BLaER1 treated with 17β-estradiol and CSF1 and Interleukin-3, amounts not matched to agents 10 nM and 100 nM (cell line): ENCODE results near the gene GBX1.

Experiments used
- H3K27ac ChIP-seq, 11 experiments: shearing (Covaris generic); formaldehyde crosslinking; 2 replicates each; pipeline ENCODE4 v1.8.1; 2022
- H3K27me3 ChIP-seq, 11 experiments: shearing (Covaris generic); formaldehyde crosslinking; 2 replicates each; pipeline ENCODE4 v1.8.1; 2022
- H3K36me3 ChIP-seq, 11 experiments: shearing (Covaris generic); formaldehyde crosslinking; 2 replicates each; pipeline ENCODE4 v1.8.1; 2022
- H3K4me1 ChIP-seq, 10 experiments: shearing (Covaris generic); formaldehyde crosslinking; 2 replicates each; pipeline ENCODE4 v1.8.1; 2022
- H3K4me2 ChIP-seq, 11 experiments: shearing (Covaris generic); formaldehyde crosslinking; 2 replicates each; pipeline ENCODE4 v1.8.1; 2022
- H3K4me3 ChIP-seq, 10 experiments: shearing (Covaris generic); formaldehyde crosslinking; 2 replicates each; pipeline ENCODE4 v1.8.1; 2022
- H3K9ac ChIP-seq, 11 experiments: shearing (Covaris generic); formaldehyde crosslinking; 2 replicates each; pipeline ENCODE4 v1.8.1; 2022
- H3K9me3 ChIP-seq, 11 experiments: shearing (Covaris generic); formaldehyde crosslinking; replicated peaks in 1 of 11; 2 replicates each; pipeline ENCODE4 v1.8.1; 2022
- H4K20me1 ChIP-seq, 11 experiments: shearing (Covaris generic); formaldehyde crosslinking; 2 replicates each; pipeline ENCODE4 v1.8.1; 2022
- Cebpa-rat ChIP-seq, 11 experiments: shearing (Covaris generic); IDR thresholded peaks; 2 replicates each; pipeline ENCODE4 v1.8.1; 2022

The GBX1 gene

DNA sequence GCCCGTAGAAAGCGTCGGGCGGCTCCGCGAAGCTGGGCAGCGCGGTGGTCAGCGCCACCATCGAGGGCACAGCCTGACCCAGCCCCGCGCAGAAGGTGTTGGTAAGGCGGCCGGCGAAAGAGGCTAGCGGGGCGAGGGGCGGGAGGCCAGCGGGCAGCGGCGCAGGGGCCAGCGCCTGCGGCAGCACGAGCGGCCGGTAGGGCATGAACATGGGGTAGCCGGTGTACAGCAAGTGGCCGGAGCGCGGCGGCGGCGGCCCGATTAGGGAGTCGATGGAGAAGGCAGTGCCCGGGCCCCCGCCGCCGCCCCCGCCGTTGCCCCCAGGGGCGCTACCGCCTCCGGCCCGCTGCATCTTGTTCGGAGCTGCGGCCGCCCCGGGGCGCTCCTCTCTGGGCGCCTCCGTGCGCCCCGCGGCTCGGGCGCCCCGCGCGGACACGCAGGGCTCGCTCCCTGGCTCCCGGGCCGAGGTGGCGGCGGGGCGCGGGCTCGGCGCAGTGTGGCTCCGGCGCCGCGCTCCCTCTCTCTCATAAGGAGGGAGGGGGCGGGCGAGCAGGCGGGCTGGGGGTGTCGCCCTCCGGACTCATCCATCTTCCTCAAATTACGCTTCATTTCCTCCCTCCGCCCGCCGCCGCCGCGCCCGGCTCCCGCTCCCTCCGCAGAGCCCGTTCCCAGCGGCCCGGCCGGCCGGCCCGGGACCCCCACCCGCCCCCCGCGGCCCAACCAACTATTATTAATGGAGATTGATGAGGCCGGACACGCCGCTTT, at the start of gene GBX1:
TSS of gene GBX1 (minus strand) at position 498 of the 765 bp plus-strand sequence. CDS start at position 352, 146 bp downstream.
- peaks cover 5 to 17% (median 12%) of the 10 kb centered on the region in 10 experiments; a peak in 15 of 20 replicates for H3K4me1 ChIP-seq
- H3K9ac ChIP-seq: no peak within 1 kb of the TSS
- H3K9me3 ChIP-seq: peaks cover 0 to 4% (median 0%) of the 10 kb centered on the region in 11 experiments; a peak in 2 of 22 replicates
- no peak for TF ChIP-seq Cebpa-rat (IDR thresholded peaks at IDR 0.05)
- peak within 1 kb of the TSS; percentile 52 to 83 (median 65) for H3K4me2 ChIP-seq
- no peak within 1 kb of the TSS for H3K27ac ChIP-seq
- H3K27me3 ChIP-seq: peaks cover 79 to 98% (median 95%) of the 10 kb centered on the region in 11 experiments
- H3K36me3 ChIP-seq: no peaks in the 10 kb centered on the region
- H4K20me1 ChIP-seq: peaks cover 0 to 29% (median 18%) of the 10 kb centered on the region in 11 experiments; a peak in 11 of 22 replicates
- H3K4me3 ChIP-seq: peak within 1 kb of the TSS; percentile 38 to 61 (median 46); a peak in 19 of 20 replicates

DNA sequence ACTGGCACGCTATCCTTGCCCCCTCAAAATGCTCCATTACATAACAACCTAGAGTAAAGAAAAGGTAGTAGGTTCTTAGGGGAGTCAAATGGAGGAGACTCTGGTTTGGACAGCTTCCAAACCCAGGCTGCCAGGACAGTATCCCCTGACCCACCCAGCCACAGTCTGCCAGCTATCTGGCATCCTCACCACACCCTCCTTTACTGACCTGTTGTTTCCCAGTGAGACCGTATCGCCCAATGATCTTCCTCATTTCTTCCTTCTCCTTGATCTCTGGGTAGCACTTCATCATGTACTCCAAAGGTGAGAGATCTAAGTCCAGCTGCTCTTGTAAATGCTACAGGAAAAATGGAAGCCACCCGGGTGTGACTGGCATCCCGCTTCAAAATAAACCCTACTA, 47.9 kb upstream of the GBX1 start:
- Histone ChIP-seq H3K4me1 (no peaks in the 10 kb centered on the region), H3K9me3 (no peaks in the 10 kb centered on the region), H3K4me2 (no peak overlapping the region), H3K27ac (no peak overlapping the region), H3K4me3 (no peak overlapping the region), H3K36me3 (peaks cover 81 to 97% (median 89%) of the 10 kb centered on the region in 11 experiments), H3K27me3 (no peaks in the 10 kb centered on the region), H3K9ac (no peak overlapping the region), H4K20me1 (peaks cover 0 to 98% (median 73%) of the 10 kb centered on the region in 11 experiments; a peak in 17 of 22 replicates)
- TF ChIP-seq Cebpa-rat (IDR thresholded peaks at IDR 0.05): no peak

DNA sequence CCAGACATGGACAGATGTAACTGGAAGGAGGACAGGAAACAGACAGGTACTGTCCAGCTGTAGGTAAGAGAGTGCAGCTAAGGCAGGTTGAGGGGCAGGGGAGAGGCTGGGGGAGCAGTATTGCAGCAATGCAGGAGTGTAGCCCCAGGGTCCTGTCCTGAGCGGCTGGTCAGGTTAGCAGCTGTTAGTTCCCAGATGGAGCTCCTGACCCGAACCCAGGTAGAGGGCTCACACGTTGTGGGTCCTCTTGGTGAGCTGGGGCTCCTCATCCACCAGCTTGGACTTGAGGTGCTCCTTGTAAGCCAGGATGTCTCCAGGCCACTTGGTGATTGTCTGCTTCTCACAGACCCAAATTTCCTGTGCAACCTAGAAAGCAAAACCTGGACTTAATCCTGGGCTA, 46.3 kb upstream of the GBX1 start:
- Histone ChIP-seq H3K27ac (no peak overlapping the region), H3K36me3 (peaks cover 66 to 81% (median 74%) of the 10 kb centered on the region in 11 experiments)
- no peak for TF ChIP-seq Cebpa-rat (IDR thresholded peaks at IDR 0.05)

DNA sequence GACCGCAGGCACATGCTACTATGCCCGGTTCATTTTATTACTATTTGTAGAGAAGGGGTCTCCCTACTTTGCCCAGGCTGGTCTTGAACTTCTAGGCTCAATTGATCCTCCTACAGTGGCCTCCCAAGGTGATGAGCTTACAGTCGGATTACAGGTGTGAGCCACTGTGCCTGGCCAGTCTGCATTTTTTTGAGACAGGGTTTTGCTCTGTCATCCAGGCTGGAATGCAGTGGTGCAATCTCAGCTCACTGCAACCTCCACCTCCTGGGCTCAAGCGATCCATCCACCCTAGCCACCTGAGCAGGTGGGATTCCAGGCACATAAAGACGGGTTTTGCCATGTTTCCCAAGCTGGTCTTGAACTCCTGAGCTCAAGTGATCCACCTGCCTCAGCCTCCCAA, 45.1 kb upstream of the GBX1 start:
- Histone ChIP-seq H4K20me1 (peaks cover 0 to 84% (median 57%) of the 10 kb centered on the region in 11 experiments; a peak in 17 of 22 replicates), H3K36me3 (peaks cover 54 to 69% (median 62%) of the 10 kb centered on the region in 11 experiments)

More for the DNA sequence above, 46.3 kb upstream of the GBX1 start:
- Histone ChIP-seq H4K20me1 (peaks cover 0 to 93% (median 65%) of the 10 kb centered on the region in 11 experiments; a peak in 17 of 22 replicates), H3K9ac (no peak overlapping the region), H3K9me3 (no peaks in the 10 kb centered on the region), H3K4me3 (no peak overlapping the region), H3K27me3 (no peaks in the 10 kb centered on the region), H3K4me1 (no peaks in the 10 kb centered on the region), H3K4me2 (no peak overlapping the region)

DNA sequence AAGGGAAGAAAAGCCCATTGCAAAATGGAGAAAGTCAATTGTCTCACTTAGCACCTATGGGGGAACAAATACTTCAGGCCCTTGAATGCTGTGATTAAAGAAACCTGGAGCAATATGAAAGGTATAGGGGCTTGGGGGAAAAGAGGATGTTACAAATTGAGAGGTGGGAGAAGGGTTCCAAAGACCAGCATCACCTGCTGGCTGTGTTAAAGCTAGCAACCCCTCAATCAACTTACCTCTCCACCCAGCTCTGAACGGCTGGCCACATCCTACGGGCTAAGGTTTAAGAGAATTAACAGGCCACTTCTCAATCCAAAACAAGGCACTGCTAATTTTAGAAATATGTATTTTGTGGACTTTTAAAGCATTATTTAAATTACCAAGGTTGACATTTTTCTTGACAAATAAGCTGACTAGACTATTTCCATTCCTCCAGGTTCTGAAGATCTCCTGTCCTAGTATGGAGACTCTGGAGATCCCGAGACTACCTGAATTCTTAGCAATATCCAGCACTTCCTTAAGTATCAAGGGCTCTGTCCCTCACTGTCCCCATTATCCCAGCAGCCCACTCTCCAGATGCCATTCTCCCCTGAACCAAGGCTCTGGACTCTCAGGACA, 43.8 kb upstream of the GBX1 start:
- H3K9me3 ChIP-seq: no peaks in the 10 kb centered on the region
- peaks cover 0 to 20% (median 16%) of the 10 kb centered on the region in 10 experiments; a peak in 16 of 20 replicates for H3K4me1 ChIP-seq
- peaks cover 0 to 5% (median 0%) of the 10 kb centered on the region in 11 experiments; a peak in 2 of 22 replicates for H3K27me3 ChIP-seq
- TF ChIP-seq Cebpa-rat (IDR thresholded peaks at IDR 0.05): no peak
- H3K36me3 ChIP-seq: peaks cover 40 to 56% (median 48%) of the 10 kb centered on the region in 11 experiments
- H3K9ac ChIP-seq: no peak overlapping the region
- H3K4me3 ChIP-seq: no peak overlapping the region
- H4K20me1 ChIP-seq: peaks cover 0 to 83% (median 47%) of the 10 kb centered on the region in 11 experiments; a peak in 17 of 22 replicates
- H3K4me2 ChIP-seq: no peak overlapping the region
- no peak overlapping the region for H3K27ac ChIP-seq

More for the DNA sequence above, 45.1 kb upstream of the GBX1 start:
- H3K9me3 ChIP-seq: no peaks in the 10 kb centered on the region
- TF ChIP-seq Cebpa-rat (IDR thresholded peaks at IDR 0.05): no peak
- no peak overlapping the region for H3K27ac ChIP-seq
- no peak overlapping the region for H3K4me2 ChIP-seq
- peaks cover 0 to 7% (median 5%) of the 10 kb centered on the region in 10 experiments; a peak in 16 of 20 replicates for H3K4me1 ChIP-seq
- H3K27me3 ChIP-seq: no peaks in the 10 kb centered on the region
- no peak overlapping the region for H3K4me3 ChIP-seq
- H3K9ac ChIP-seq: no peak overlapping the region

DNA sequence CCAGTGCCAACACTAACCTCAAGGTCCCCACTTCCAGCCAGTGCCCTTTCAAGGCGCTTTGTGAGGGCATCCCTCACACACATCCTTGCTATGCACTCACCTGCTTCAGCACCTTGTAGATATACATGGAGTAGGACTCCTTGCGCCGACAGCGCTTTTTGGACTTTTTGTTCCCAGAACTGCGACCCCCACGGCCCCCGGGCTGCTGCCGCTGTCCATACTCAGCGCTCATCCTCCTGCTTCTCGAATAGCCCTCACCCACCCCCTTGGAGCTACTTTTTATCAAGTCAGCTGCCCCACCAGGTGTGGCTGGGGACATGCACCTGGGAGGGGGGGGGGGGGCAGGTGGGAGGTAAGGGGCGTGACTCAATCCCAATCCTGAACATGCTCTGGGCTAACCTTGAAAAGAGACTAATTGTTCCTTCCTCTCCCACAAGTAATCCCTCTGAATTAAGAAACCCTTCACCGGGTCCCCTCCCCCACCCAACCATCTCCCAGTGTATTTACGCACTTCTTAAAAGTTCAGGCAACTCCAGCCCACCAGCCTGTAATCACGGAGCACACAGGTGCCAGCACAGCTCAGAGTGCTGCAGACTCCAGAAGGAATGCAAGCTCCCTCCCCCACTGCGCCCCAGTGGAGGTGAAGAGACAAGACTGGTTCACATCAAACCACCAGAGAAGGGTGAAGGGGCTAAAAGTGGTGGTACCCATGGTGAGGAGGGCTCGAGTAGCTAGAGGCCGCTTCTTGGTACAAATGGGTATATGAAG, 42.8 kb upstream of the GBX1 start, which contains the start of gene H2BK1:
TSS of gene H2BK1 (minus strand) at position 402 of the 768 bp plus-strand sequence. CDS start at position 232, 170 bp downstream.
- Histone ChIP-seq H3K4me3 (no peak within 1 kb of the TSS), H3K4me2 (no peak within 1 kb of the TSS), H3K4me1 (peaks cover 0 to 24% (median 18%) of the 10 kb centered on the region in 10 experiments; a peak in 16 of 20 replicates), H3K27me3 (peaks cover 0 to 14% (median 4%) of the 10 kb centered on the region in 11 experiments; a peak in 9 of 22 replicates), H4K20me1 (peaks cover 0 to 77% (median 43%) of the 10 kb centered on the region in 11 experiments; a peak in 17 of 22 replicates), H3K27ac (no peak within 1 kb of the TSS), H3K36me3 (peaks cover 30 to 46% (median 38%) of the 10 kb centered on the region in 11 experiments), H3K9me3 (no peaks in the 10 kb centered on the region), H3K9ac (no peak within 1 kb of the TSS)
- TF ChIP-seq Cebpa-rat (IDR thresholded peaks at IDR 0.05): no peak

DNA sequence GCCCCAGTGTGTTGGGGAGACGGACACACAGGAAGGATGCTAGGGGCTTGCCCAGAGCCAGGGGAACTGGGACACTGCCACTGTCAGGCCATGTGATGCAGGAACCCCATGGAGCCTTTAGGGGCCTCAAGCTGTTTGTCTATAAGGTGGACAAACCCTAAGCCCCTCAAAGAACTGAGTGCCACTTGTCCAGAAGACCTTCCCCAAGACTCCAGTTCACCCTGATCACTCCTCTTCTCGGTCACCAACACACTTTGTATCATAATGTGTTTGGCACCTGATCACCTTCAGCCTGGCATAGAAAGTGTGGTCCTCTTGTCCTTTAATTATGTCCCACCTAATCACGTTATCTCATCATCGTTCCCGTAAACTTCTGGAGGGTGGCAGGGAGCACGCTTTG, 42.1 kb upstream of the GBX1 start:
- Histone ChIP-seq H3K9me3 (no peaks in the 10 kb centered on the region), H3K9ac (no peak overlapping the region), H3K4me3 (no peak overlapping the region), H3K4me2 (no peak overlapping the region), H3K27ac (no peak overlapping the region), H4K20me1 (peaks cover 0 to 70% (median 42%) of the 10 kb centered on the region in 11 experiments; a peak in 17 of 22 replicates), H3K36me3 (peaks cover 23 to 39% (median 31%) of the 10 kb centered on the region in 11 experiments), H3K4me1 (peaks cover 0 to 24% (median 18%) of the 10 kb centered on the region in 10 experiments; a peak in 16 of 20 replicates), H3K27me3 (peaks cover 0 to 21% (median 4%) of the 10 kb centered on the region in 11 experiments; a peak in 9 of 22 replicates)
- TF ChIP-seq Cebpa-rat (IDR thresholded peaks at IDR 0.05): no peak

DNA sequence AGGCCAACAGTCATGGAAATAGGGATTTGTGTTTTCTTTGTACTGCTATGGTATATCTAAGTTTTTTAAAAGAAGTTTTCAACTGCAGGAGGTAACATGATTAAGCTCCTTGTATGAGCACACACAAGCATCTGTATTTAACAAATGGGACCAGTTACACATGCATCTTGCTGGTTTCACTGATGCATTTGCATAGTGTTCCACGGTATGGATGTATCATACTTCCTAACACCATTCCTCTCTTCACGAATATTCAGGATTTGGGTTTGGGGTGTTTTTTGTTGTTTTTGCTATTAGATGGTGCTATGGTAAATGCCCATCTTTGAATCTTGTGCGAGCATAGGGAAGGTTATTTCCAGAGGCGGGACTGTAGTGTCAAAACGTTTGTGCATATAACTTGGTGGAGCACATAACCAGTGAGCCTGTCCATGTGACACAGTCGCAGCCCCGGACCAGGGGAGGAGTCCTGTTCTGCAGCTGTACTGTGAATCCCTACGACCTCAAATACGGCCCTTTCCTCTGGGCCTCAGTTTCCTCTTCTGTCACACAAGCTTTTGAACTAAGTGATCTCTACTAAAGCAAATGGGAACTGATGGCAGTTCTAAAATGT, 40.9 kb upstream of the GBX1 start:
- Histone ChIP-seq H3K4me3 (no peak overlapping the region), H3K9ac (no peak overlapping the region), H3K4me2 (peak overlapping the region in 8 of 11 experiments; percentile 7 to 70 (median 64); a peak in 9 of 22 replicates), H4K20me1 (peaks cover 0 to 58% (median 30%) of the 10 kb centered on the region in 11 experiments; a peak in 16 of 22 replicates), H3K27ac (no peak overlapping the region), H3K4me1 (peaks cover 0 to 24% (median 18%) of the 10 kb centered on the region in 10 experiments; a peak in 16 of 20 replicates), H3K9me3 (no peaks in the 10 kb centered on the region), H3K36me3 (peaks cover 11 to 27% (median 19%) of the 10 kb centered on the region in 11 experiments), H3K27me3 (peaks cover 0 to 25% (median 6%) of the 10 kb centered on the region in 11 experiments; a peak in 10 of 22 replicates)
- TF ChIP-seq Cebpa-rat (IDR thresholded peaks at IDR 0.05): no peak
